GM21786 (cell line): ENCODE data around the gene ARHGEF28.

ENCODE experiments used
- ATAC-seq: cut with Tn5 transposase; IDR thresholded peaks from one replicate; pipeline ENCODE4 v1.9.1; 2021; ENCODE audit not compliant: unreplicated experiment

ARHGEF28 gene

DNA sequence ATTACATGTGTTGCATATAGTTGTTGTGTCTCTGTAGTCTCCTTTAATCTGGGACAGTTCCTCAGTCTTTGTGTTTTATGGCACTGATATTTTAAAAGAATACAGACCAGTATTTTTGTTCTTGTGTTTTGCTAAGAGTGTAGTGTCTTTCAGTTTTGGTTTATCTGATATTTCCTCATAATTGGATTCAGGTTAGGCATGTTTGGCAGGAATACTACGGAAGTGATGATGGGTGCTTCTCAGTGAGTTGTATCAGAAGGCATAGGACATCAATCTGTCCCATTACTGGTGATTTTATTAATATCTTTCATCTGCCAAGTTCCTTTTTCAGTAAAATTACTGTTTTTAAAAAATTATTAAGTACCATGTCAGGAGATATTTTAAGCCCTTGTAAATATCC is 212.9 kb downstream of the ARHGEF28 start:
- no peak for ATAC-seq

- no peak for ATAC-seq
These were observed 215.6 kb downstream of the ARHGEF28 start for GRCh38 chr5:73841641-73842040.

DNA sequence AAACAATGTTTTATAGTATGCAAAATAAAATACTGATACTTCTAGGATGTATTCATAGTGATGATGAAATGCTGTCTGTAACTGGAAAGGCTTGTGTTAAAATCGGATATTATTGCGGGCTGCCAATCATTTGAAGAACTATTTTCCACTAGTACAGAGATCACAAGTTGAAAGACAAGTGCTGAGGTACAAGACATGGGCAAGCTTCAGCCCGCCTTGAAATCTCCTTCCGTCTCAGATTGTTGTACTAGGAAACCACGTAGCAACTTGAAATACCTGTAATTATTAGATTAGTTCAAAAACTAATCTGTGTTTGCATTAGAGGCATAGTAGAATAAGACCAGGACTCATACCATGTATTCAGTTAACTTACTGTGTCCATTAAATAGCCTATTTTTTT is 218.2 kb downstream of the ARHGEF28 start:
- ATAC-seq = no peak

DNA sequence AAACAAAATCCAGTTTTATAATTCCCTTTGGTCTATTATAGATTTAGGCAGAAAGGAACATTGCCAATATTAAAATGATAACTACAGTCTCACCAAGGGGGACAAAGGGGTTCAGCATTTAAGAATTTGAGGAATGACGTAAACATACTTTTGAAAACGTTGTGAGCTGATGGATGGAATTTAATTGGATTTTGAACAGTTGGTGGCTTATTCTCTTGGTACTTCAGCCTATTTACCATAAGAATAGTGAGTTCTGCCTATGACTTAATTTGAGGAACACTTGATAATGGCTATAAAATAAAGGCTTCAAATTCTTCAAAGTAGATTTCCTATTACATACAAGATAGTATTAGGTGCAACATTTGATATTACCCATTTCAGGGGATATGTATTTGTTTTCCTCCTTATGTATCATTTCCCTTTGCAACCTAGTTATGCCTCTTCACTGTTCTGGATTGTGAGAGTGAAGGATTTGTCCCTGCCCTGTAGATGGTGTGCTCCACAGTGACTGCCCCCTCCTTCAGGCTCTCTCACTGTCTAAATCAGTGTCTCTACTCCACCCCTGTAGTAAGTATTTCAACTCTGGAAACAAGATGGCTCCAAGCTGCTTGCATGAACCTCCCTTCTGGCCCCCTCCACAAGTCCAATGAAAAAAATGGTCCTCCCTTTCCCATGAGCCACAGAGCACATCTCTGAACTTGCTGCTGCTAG is 225.6 kb downstream of the ARHGEF28 start:
- no peak for ATAC-seq

GRCh38 chr5:73853091-73853490 is 227.1 kb downstream of the ARHGEF28 start:
- ATAC-seq = peak; percentile 65

DNA sequence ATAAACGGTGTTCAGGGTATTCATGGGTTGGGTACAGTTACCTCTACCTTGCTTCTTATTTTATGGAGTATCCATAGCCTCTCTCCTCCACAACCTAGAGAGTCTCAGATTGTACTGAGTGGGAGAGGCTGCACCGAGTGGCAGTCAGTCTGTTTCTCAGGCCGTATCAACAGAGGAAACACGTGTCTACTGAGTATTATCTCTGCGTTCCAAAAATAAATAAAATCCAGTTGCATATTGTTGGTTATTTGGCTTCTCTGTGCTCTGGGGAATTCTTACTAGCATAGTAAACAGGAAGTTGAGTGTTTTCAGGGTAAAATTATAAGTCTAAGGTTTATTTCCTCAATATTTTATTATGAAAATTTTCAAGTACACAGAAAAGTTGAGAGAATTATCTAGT is 231.0 kb downstream of the ARHGEF28 start:
- ATAC-seq = no peak

DNA sequence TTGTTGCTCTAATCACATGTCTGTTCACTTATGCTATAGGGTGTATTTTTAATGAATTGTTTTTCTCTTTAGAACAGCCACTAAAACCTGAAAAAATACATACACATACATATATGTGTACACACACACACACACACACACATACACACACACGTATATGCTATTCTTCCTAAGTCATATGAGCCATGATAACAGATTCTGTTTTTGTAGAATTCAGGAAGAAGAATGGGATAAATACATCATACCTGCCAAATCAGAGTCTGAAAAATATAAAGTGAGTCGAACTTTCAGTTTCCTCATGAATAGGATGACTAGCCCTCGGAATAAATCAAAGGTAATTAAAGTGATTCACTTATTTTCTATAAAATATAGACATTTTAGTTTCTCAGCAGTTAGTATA is 231.4 kb downstream of the ARHGEF28 start:
- no peak for ATAC-seq

DNA sequence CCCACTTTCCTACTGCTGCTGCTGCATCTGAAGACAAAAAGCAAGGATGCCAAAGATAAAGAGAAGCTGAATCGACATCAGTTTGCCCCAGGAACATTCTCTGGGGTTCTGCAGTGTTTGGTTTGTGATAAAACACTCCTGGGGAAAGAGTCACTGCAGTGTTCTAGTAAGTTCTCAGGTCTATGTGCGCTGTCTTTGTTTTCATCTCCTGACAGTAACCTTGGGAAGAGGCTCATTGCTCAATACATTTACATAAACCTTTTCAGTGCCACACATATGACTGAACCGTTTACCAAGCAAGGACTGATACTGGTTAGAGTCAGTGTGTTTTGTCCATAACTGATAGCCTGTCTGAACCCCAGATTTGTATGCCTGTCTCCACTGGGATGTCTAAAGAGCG is 232.1 kb downstream of the ARHGEF28 start:
- no peak for ATAC-seq

- no peak for ATAC-seq
These were observed 232.8 kb downstream of the ARHGEF28 start for GRCh38 chr5:73858776-73859175.

DNA sequence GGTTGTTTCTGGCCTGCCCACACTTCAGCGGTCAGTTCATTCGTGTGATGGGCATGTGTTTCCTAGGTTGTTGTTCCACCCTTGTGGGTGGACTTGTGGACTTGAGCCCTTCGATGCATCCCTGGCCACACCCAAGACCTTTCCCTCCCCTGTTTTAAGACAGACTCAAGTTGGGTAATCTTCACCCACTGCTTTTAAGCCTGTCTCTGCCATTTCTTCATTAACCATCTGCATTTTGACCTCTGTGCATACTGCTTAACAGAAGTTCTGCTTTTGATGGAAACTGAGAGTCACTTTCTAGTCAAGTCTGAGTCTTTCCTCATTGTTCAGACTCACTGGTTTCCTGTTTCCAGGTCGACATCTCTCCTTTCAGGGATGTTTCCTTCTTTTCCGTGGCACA is 233.7 kb downstream of the ARHGEF28 start:
- no peak for ATAC-seq

GRCh38 chr5:73861313-73861988 is 235.5 kb downstream of the ARHGEF28 start:
- ATAC-seq = no peak

DNA sequence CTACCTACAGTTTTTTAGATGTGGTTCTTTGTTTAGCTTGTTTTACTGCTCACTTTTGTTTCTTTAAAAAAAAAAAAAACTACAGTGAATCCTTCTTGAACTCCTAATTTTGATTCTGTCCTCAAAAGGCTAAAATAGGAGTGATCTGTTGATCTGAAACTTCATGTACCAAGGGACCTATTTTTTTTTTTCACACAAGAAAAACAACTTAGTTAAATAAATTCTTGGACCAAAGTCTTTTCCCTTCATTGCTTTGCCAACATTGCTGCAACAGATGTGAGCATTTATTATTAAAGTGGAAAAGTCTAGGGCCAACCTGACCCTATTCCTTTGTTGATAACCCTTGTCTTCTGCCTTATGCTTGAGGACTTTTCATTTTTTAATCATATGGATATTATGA is 236.8 kb downstream of the ARHGEF28 start:
- ATAC-seq = no peak

DNA sequence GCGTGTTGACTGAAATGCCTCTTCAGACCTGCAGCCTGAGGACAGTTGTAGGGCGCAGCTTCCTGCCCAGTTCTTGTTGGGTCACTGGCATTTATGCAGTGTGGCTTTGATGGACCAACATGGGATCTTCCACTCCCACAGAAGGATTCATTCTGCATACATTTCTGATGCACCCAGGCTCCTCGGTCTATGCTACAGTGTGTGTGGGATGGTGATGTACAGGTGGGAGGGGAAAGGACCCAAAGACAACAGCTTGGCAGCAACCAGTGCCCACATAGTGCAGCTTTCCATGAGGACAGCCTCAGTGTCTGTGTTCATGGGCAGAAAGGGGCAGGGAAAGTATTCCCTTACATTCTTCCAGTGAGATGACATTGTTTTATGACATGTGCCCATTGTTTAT is 237.9 kb downstream of the ARHGEF28 start:
- ATAC-seq = no peak

GRCh38 chr5:73865315-73865714 is 239.3 kb downstream of the ARHGEF28 start:
- ATAC-seq = no peak

DNA sequence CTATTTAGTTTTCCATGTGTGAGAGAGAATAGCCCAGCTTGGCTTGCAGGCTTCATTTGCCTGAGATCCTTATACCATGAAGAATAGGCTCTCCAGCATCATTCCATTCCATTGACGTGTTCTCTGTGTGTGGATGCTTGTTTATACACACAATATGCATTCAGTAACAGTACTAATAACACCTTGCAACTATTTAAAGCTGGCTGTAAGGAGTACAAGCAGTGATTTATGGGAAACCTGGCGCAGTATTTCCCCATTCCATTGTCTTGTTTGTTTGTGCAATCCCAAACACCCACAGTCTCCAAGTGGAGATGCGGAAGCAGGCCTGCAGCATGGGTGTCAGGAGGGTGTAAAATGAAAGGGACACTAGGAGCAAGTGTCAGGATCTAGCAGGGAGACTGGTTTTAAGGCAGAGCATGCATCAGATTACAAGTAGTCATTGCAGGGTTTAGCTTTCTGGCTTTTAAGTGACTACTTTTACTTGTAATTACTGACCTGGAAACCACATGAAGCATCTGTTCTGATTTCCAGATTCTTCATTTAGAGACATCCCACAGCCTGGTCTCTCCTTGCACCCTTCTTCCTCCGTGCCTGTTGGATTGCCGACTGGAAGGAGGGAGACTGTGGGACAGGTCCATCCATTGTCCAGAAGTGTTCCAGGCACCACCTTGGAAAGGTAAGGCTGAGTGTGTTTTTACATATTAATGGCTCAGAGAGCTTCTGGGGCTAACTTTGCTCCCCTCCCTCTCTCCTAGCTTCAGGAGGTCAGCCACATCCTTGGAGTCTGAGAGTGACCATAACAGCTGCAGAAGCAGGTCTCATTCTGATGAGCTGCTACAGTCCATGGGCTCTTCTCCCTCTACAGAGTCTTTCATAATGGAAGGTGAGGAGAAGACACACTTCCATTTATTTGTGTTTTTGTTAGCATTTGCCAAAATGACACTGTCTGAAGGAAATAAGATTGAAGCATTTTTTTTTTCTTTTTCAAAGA is 241.6 kb downstream of the ARHGEF28 start:
- ATAC-seq = no peak

DNA sequence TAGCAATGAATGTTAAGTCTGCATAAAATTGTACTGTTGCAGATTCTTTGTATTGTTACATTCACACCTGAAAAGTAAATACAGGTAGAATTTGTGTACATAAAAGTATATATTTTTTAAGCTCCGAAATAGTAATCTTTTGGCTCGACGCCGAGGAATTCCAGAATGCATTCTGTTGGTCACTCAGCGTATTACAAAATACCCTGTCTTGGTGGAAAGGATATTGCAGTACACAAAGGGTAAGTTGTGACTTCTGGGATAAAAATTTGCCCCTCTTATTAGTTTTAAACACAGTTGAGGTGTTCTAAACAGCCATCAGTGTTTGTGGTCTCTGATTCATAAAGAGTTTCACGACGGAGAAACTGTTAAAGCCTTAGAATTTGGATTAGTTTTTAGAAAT is 257.6 kb downstream of the ARHGEF28 start:
- ATAC-seq = no peak

GRCh38 chr5:73887688-73888087 is 261.7 kb downstream of the ARHGEF28 start:
- no peak for ATAC-seq

- ATAC-seq = no peak
These were observed 264.6 kb downstream of the ARHGEF28 start for GRCh38 chr5:73890569-73890968.

DNA sequence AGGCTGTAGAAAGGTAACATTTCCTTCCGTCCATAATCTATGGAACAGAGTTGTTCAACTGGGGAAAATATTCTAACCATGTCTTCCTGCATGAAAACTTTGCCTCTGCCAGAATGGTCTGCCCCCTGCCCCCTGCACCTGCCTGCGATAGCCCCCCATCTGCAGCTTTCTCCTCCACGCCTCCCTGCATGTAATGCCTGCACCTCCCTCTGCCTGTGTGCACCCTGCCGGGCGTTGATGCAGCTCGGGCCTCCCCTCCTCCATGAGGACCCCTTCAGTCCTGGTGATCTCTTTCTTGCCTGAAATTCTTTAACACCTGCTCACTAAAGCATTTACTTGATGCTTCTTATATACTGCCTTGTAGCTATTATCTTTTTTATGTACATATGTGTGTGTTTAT is 266.2 kb downstream of the ARHGEF28 start:
- no peak for ATAC-seq

- ATAC-seq = no peak
These were observed 266.8 kb downstream of the ARHGEF28 start for GRCh38 chr5:73892806-73893205.

DNA sequence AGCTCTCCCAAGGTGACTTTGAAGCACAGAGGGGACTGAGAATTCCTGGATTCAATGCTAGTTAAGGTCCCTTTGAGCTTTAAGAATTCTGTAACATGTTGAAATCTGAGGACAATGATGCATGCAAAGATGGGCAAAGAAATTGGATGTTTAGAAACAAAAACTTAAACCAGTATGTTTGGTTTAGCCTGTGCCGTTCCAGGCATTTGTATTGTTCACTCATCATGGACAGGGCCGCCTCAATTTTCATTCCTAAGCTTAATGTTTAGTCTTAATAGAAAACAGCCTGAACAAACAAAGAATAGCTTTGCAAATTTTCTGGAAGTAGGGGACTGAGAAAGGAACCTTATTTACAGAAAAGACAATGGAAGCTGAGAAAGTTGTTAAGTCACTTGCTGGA is 267.8 kb downstream of the ARHGEF28 start:
- ATAC-seq = no peak

GRCh38 chr5:73894860-73895259 is 268.9 kb downstream of the ARHGEF28 start:
- no peak for ATAC-seq
